WTC11 (cell line): ENCODE results near the gene RAB5IF. TPM values are rescaled to one million over a fixed set of nuclear protein-coding genes. Genes with fewer than 3 reads are reported as not detected.

ENCODE experiments used
- ATAC-seq: fragments of 200-7000 bp; cut with Tn5 transposase; 2 replicates; pipeline ENCODE4 v1.10.0; 2021; ENCODE audit warnings: mild to moderate bottlenecking, moderate library complexity
- CTCF ChIA-PET: fragments of 300-600 bp; sonication (Branson Sonifier 250); formaldehyde crosslinking; loops from one replicate; lab custom pipeline; 2021; ENCODE audit warnings: antibody characterized with exemption; lab: Charles Lee
- POLR2A ChIA-PET: fragments of 350-600 bp; sonication (Branson Sonifier 250); formaldehyde crosslinking; loops from one replicate; lab custom pipeline; 2021; ENCODE audit warnings: antibody characterized with exemption; lab: Charles Lee
- DNase-seq: peaks from one replicate; pipeline ENCODE4 v3.0.0; 2021; ENCODE audit warnings: low spot score
- H3K27ac Mint-ChIP-seq: 2 replicates; pipeline ENCODE4 v1.8.0; 2021; ENCODE audit warnings: mixed read lengths
- H3K27me3 Mint-ChIP-seq: 2 replicates; pipeline ENCODE4 v1.8.0; 2021; ENCODE audit warnings: low read depth, mild to moderate bottlenecking, moderate library complexity, mixed read lengths
- H3K36me3 Mint-ChIP-seq: 2 replicates; pipeline ENCODE4 v1.8.0; 2021; ENCODE audit warnings: mixed read lengths
- H3K4me1 Mint-ChIP-seq: 2 replicates; pipeline ENCODE4 v1.8.0; 2022; ENCODE audit warnings: mixed read lengths
- H3K4me3 Mint-ChIP-seq: 2 replicates; pipeline ENCODE4 v1.8.0; 2021; ENCODE audit warnings: mild to moderate bottlenecking, moderate library complexity, mixed read lengths
- H3K9me3 Mint-ChIP-seq: 2 replicates; pipeline ENCODE4 v1.8.0; 2021; ENCODE audit warnings: mixed read lengths
- CREM ChIP-seq: sonication (generic); formaldehyde crosslinking; IDR thresholded peaks from 2 replicates; pipeline ENCODE4 v1.8.1; 2022; ENCODE audit warnings: mild to moderate bottlenecking, missing genetic modification reagents, moderate library complexity
- E2F1 ChIP-seq: sonication (generic); formaldehyde crosslinking; IDR thresholded peaks from 2 replicates; pipeline ENCODE4 v1.8.0; 2022; ENCODE audit warnings: mild to moderate bottlenecking, missing genetic modification reagents
- ESRRA ChIP-seq: sonication (generic); formaldehyde crosslinking; IDR thresholded peaks from 2 replicates; pipeline ENCODE4 v1.8.1; 2022; ENCODE audit warnings: mild to moderate bottlenecking, missing genetic modification reagents, borderline replicate concordance
- GRHL2 ChIP-seq: fragments of 250-450 bp; sonication (Bioruptor Pico); IDR thresholded peaks from 2 replicates; pipeline ENCODE4 v1.8.0; 2022; ENCODE audit warnings: mild to moderate bottlenecking, moderate library complexity; ENCODE audit not compliant: insufficient replicate concordance, severe bottlenecking
- GTF2I ChIP-seq: fragments of 250-450 bp; sonication (Bioruptor Pico); conservative IDR thresholded peaks from 2 replicates; pipeline ENCODE4 v1.4.0; 2021; ENCODE audit warnings: mild to moderate bottlenecking
- JAZF1 ChIP-seq: fragments of 250-450 bp; sonication (Bioruptor Pico); IDR thresholded peaks from 2 replicates; pipeline ENCODE4 v1.9.0; 2021; ENCODE audit warnings: moderate library complexity, mild to moderate bottlenecking, inconsistent platforms
- MAX ChIP-seq: sonication (generic); formaldehyde crosslinking; IDR thresholded peaks from 2 replicates; pipeline ENCODE4 v1.8.0; 2022; ENCODE audit warnings: mild to moderate bottlenecking, missing genetic modification reagents
- MLX ChIP-seq: sonication (generic); formaldehyde crosslinking; IDR thresholded peaks from 2 replicates; pipeline ENCODE4 v1.8.1; 2023; ENCODE audit warnings: mild to moderate bottlenecking, missing genetic modification reagents, moderate library complexity
- MXD4 ChIP-seq: fragments of 250-450 bp; sonication (Bioruptor Pico); IDR thresholded peaks from 2 replicates; pipeline ENCODE4 v1.8.0; 2021; ENCODE audit warnings: mild to moderate bottlenecking, moderate library complexity, borderline replicate concordance
- MYBL2 ChIP-seq: sonication (generic); formaldehyde crosslinking; IDR thresholded peaks from 2 replicates; pipeline ENCODE4 v1.8.1; 2023; ENCODE audit warnings: mild to moderate bottlenecking, moderate library complexity, missing genetic modification reagents
- NR3C1 ChIP-seq: sonication (generic); formaldehyde crosslinking; conservative IDR thresholded peaks from 2 replicates; pipeline ENCODE4 v1.8.1; 2023; ENCODE audit warnings: low read depth, mild to moderate bottlenecking, missing genetic modification reagents
- PREB ChIP-seq: sonication (generic); formaldehyde crosslinking; IDR thresholded peaks from 2 replicates; pipeline ENCODE4 v1.8.1; 2022; ENCODE audit warnings: mild to moderate bottlenecking, missing genetic modification reagents, moderate library complexity, borderline replicate concordance
- PRRX2 ChIP-seq: fragments of 250-450 bp; sonication (Bioruptor Pico); IDR thresholded peaks from 2 replicates; pipeline ENCODE4 v1.8.0; 2021; ENCODE audit warnings: mild to moderate bottlenecking
- USF1 ChIP-seq: sonication (generic); formaldehyde crosslinking; IDR thresholded peaks from 2 replicates; pipeline ENCODE4 v1.8.0; 2022; ENCODE audit warnings: mild to moderate bottlenecking, missing genetic modification reagents
- USF2 ChIP-seq: sonication (generic); formaldehyde crosslinking; IDR thresholded peaks from 2 replicates; pipeline ENCODE4 v1.8.1; 2023; ENCODE audit warnings: mild to moderate bottlenecking, missing genetic modification reagents, moderate library complexity
- ZMAT4 ChIP-seq: fragments of 250-450 bp; sonication (Bioruptor Pico); IDR thresholded peaks from 2 replicates; pipeline ENCODE4 v1.9.0; 2021; ENCODE audit warnings: mild to moderate bottlenecking
- ZNF219 ChIP-seq: sonication (generic); formaldehyde crosslinking; IDR thresholded peaks from 2 replicates; pipeline ENCODE4 v1.8.0; 2023; ENCODE audit warnings: missing genetic modification reagents, mild to moderate bottlenecking, borderline replicate concordance
- ZNF416 ChIP-seq: fragments of 250-450 bp; sonication (Bioruptor Pico); IDR thresholded peaks from 2 replicates; pipeline ENCODE4 v1.9.0; 2021; ENCODE audit warnings: mild to moderate bottlenecking, inconsistent platforms
- ZNF512 ChIP-seq: sonication (generic); formaldehyde crosslinking; IDR thresholded peaks from 2 replicates; pipeline ENCODE4 v1.8.1; 2022; ENCODE audit warnings: missing genetic modification reagents, borderline replicate concordance
- total RNA-seq: library from RNA; stranded (reverse); gene quantifications from 3 replicates; pipeline ENCODE4 v1.2.3, GENCODE V29; 2021

RAB5IF gene
- total RNA-seq, 1 experiment from 2014 or later: 88.4 TPM

- TF ChIP-seq E2F1 (no peak), ZNF512 (CRISPR knock-in tag) (no peak), USF2 (CRISPR knock-in tag) (no peak), ZNF416 (CRISPR knock-in tag) (no peak), ZNF219 (CRISPR knock-in tag) (no peak), JAZF1 (CRISPR knock-in tag) (no peak), MYBL2 (no peak), ESRRA (no peak), USF1 (no peak), MXD4 (CRISPR knock-in tag) (no peak), GRHL2 (CRISPR knock-in tag) (no peak), ZMAT4 (CRISPR knock-in tag) (no peak), MLX (no peak)
Observed at GRCh38 chr20:36642136-36642535, 36.6 kb downstream of the RAB5IF start (continued).

- no peak for TF ChIP-seq PREB (CRISPR knock-in tag)
- no peak for TF ChIP-seq USF1
- TF ChIP-seq GRHL2 (CRISPR knock-in tag): no peak
- TF ChIP-seq CREM: no peak
- no peak for TF ChIP-seq NR3C1 (CRISPR knock-in tag)
- no peak for TF ChIP-seq PRRX2 (CRISPR knock-in tag)
- TF ChIP-seq GTF2I (CRISPR knock-in tag): no peak
- TF ChIP-seq MAX (CRISPR knock-in tag): no peak
- Mint-ChIP-seq H3K27ac (no peak overlapping the region), H3K9me3 (no peaks in the 10 kb centered on the region), H3K4me1 (peaks cover 28% of the 10 kb centered on the region), H3K4me3 (no peak overlapping the region), H3K36me3 (no peaks in the 10 kb centered on the region), H3K27me3 (peaks cover 2% of the 10 kb centered on the region)
- DNase-seq: no peak
- ChIA-PET POLR2A (interaction anchor here (1.8 kb wide), 1 partner anchor 38 kb away, joined by 5 read pairs; the partner anchor contains the start of gene RAB5IF), CTCF (interaction anchor here (0.7 kb wide), 2 partner anchors 14 to 26 kb away, joined by 3 read pairs; no protein-coding TSS in a partner anchor)
- ATAC-seq: no peak
Observed at GRCh38 chr20:36644032-36644705, 38.6 kb downstream of the RAB5IF start.
